Nephron progenitor cell (in vitro differentiated cells): ENCODE measurements around the gene NOS1AP.

ENCODE experiments used
- DNase-seq: peaks from one replicate; pipeline ENCODE4 v3.0.0; 2021
- H3K27ac Mint-ChIP-seq: 2 replicates; pipeline ENCODE4 v1.8.0; 2021; ENCODE audit warnings: mild to moderate bottlenecking, moderate library complexity, mixed read lengths
- H3K27me3 Mint-ChIP-seq: 2 replicates; pipeline ENCODE4 v1.8.0; 2021; ENCODE audit warnings: mild to moderate bottlenecking, low read depth, mixed read lengths; ENCODE audit not compliant: poor library complexity
- H3K36me3 Mint-ChIP-seq: 2 replicates; pipeline ENCODE4 v1.8.0; 2021; ENCODE audit warnings: low read depth, mixed read lengths
- H3K4me1 Mint-ChIP-seq: 2 replicates; pipeline ENCODE4 v1.8.0; 2021; ENCODE audit warnings: mixed read lengths
- H3K4me3 Mint-ChIP-seq: 2 replicates; pipeline ENCODE4 v1.8.0; 2021; ENCODE audit warnings: mild to moderate bottlenecking, moderate library complexity, mixed read lengths
- H3K9me3 Mint-ChIP-seq: 2 replicates; pipeline ENCODE4 v1.8.0; 2021; ENCODE audit warnings: mild to moderate bottlenecking, moderate library complexity, mixed read lengths
- TF ChIP-seq, protein P1 (sequence below): fragments of 200-600 bp; sonication (generic); IDR thresholded peaks from 2 replicates; pipeline ENCODE4 v1.5.0; 2021; ENCODE audit warnings: antibody characterized with exemption

Gene NOS1AP

DNA sequence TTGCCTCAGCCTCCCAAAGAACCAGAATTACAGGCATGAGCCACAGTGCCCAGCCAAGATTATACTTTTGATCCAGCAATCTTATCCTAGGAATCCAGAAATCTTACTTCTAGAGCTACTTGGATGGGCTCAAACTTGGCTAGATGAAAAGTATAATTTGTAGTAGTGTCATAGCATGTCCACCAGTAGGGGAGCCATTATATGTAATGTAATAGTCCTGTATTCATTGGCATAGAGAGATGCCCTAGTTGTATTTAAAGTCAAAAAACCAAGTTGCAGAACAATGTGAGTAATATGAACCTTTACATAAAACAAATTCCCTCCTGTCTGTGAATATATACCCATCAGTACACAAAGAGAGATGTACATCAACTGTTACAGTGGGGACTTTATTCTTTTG is 83.9 kb downstream of the NOS1AP start:
- no peak for DNase-seq
- Mint-ChIP-seq H3K27ac (no peak overlapping the region), H3K4me1 (peaks cover 22% of the 10 kb centered on the region), H3K9me3 (peaks cover 7% of the 10 kb centered on the region), H3K27me3 (peaks cover 8% of the 10 kb centered on the region), H3K36me3 (no peaks in the 10 kb centered on the region), H3K4me3 (no peak overlapping the region)
- TF ChIP-seq, protein P1, sequence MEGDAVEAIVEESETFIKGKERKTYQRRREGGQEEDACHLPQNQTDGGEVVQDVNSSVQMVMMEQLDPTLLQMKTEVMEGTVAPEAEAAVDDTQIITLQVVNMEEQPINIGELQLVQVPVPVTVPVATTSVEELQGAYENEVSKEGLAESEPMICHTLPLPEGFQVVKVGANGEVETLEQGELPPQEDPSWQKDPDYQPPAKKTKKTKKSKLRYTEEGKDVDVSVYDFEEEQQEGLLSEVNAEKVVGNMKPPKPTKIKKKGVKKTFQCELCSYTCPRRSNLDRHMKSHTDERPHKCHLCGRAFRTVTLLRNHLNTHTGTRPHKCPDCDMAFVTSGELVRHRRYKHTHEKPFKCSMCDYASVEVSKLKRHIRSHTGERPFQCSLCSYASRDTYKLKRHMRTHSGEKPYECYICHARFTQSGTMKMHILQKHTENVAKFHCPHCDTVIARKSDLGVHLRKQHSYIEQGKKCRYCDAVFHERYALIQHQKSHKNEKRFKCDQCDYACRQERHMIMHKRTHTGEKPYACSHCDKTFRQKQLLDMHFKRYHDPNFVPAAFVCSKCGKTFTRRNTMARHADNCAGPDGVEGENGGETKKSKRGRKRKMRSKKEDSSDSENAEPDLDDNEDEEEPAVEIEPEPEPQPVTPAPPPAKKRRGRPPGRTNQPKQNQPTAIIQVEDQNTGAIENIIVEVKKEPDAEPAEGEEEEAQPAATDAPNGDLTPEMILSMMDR = no peak

DNA sequence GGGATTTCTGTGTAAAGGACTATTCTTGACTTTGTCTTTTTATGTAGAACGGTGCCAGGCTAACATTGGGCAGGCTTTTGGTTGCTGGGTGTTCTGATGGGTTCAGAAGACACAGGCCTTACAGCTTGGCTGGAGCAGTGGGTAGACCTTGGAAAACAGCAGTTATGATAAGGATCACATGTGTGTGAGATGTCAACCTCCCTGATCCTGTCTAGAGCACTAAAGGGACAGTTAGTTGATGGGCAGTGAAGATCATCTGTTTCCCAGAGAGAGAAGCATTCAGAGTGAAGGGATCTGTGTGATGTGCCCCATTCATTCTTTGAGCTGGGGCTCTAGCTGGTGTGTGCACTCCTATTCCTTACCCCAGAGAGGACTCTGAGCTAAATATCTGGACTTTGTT is 88.0 kb downstream of the NOS1AP start:
- H3K9me3 Mint-ChIP-seq = peaks cover 4% of the 10 kb centered on the region

DNA sequence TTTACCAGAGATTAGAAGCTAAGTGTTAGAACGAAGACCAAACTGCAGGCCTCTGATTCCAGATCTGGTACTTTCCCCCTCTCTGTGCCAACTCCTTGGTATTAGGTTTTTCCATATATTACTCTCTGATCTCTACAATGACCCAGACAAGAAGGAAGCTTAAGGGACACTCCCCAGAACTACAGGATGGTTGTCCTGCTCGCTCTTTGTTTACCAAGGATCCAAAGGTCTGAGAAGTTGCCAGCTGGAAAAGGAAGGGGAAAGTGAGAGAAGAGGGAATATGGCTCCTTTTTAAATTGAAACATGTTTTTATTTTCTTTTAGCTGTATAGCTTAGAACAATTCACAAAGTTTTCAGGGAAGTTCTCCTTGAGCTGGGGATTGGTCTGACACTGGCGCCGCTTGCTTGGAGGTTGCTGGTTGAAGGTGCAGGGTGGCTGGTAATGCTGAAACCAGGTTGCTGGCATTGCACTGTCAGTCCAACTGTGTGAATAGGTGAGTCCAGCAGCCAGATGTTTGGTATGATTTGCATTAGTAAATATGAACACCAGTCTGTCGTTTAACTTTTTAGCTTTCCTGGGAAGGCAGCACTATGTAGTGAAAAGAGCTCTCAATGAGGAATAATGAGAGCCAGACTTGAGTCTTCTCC is 89.3 kb downstream of the NOS1AP start:
- Mint-ChIP-seq H3K4me1 (peaks cover 11% of the 10 kb centered on the region), H3K27ac (no peak overlapping the region), H3K36me3 (no peaks in the 10 kb centered on the region), H3K4me3 (no peak overlapping the region), H3K27me3 (peaks cover 11% of the 10 kb centered on the region), H3K9me3 (peaks cover 4% of the 10 kb centered on the region)
- no peak for DNase-seq
- TF ChIP-seq, protein P1 = no peak

More for the DNA sequence above, 88.0 kb downstream of the NOS1AP start:
- DNase-seq = no peak
- Mint-ChIP-seq H3K27ac (no peak overlapping the region), H3K27me3 (peaks cover 11% of the 10 kb centered on the region), H3K4me1 (peaks cover 9% of the 10 kb centered on the region), H3K4me3 (no peak overlapping the region), H3K36me3 (no peaks in the 10 kb centered on the region)
- TF ChIP-seq, protein P1 = no peak

DNA sequence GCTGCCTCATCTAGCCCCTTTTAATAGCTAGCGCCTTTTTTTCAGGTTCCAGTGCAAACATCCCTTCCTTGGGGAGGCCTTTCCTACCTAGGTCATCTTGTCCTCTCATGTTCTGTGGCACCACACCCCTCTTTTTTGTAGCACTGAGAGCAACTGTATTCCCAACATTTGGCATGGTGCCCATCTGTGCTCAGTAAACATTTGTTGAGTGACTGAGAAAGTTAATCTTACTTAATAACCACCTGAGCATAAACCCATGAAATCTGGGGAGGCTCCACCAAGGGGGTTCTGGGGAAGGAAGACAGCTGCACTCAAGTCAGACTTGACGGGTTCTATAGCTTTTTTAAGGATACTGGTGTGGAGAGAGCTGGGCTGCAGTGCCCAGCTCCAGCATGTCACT is 90.0 kb downstream of the NOS1AP start:
- Mint-ChIP-seq H3K27ac (no peak overlapping the region), H3K9me3 (peaks cover 4% of the 10 kb centered on the region), H3K27me3 (peaks cover 8% of the 10 kb centered on the region), H3K36me3 (no peaks in the 10 kb centered on the region), H3K4me3 (no peak overlapping the region), H3K4me1 (peaks cover 13% of the 10 kb centered on the region)
- DNase-seq = no peak
- TF ChIP-seq, protein P1 = no peak

DNA sequence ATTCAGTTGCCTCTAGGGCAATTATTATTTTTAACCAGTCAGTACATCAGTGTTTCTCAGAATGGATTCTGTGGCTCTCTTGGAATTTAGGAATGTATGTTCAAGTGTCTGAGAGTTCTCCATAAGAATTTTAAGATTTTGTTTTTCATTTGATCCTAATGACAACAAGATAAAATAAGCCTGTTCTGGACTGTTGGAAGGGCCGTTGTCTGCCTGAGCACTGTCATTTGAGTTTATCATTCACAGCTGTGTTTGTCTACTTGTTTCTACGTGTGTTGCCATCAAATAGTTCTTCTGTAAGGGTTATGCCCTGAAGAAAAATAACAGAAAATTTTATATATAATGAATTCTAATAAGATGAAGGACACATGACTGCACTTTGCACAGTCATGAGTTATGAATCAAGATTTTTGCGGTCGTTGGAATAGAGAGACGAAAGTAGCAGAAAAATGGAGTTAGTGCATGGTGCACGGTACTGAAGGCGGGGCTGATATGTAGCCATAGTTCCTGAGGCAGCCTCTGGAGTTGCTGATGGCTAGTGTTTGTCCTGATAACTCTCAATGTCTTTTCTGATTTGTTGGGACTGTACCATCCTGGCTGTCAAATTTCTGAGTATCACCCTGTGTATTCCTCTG is 92.5 kb downstream of the NOS1AP start:
- H3K4me1 Mint-ChIP-seq = peaks cover 22% of the 10 kb centered on the region
- H3K27ac Mint-ChIP-seq = no peak overlapping the region

More for the DNA sequence above, 92.5 kb downstream of the NOS1AP start:
- no peaks in the 10 kb centered on the region for H3K36me3 Mint-ChIP-seq
- TF ChIP-seq, protein P1 = no peak
- H3K4me3 Mint-ChIP-seq = no peak overlapping the region
- DNase-seq = no peak
- peaks cover 8% of the 10 kb centered on the region for H3K27me3 Mint-ChIP-seq
- H3K9me3 Mint-ChIP-seq = peaks cover 4% of the 10 kb centered on the region
